HG03280 (cell line): Measurements from ENCODE around the gene MALRD1.

Experiments used
- ATAC-seq: cut with Tn5 transposase; IDR thresholded peaks from one replicate; pipeline ENCODE4 v1.9.1; 2021; ENCODE audit warnings: mild to moderate bottlenecking, moderate library complexity; ENCODE audit not compliant: unreplicated experiment

The MALRD1 gene

GRCh38 chr10:19570120-19570519 lies 521.5 kb downstream of the MALRD1 start:
- ATAC-seq, result no peak

- ATAC-seq, result no peak
Observed at GRCh38 chr10:19570991-19571390, 522.4 kb downstream of the MALRD1 start.

- no peak for ATAC-seq
Observed at GRCh38 chr10:19572056-19572455, 523.5 kb downstream of the MALRD1 start.

GRCh38 chr10:19576576-19576975 lies 528.0 kb downstream of the MALRD1 start:
- no peak for ATAC-seq

- ATAC-seq, result no peak
Observed at GRCh38 chr10:19577381-19577780, 528.8 kb downstream of the MALRD1 start.

- no peak for ATAC-seq
Observed at GRCh38 chr10:19577807-19578206, 529.2 kb downstream of the MALRD1 start.

GRCh38 chr10:19578571-19578970 lies 530.0 kb downstream of the MALRD1 start:
- no peak for ATAC-seq

GRCh38 chr10:19579761-19580545 lies 531.4 kb downstream of the MALRD1 start:
- ATAC-seq, result no peak

GRCh38 chr10:19580691-19581090 lies 532.1 kb downstream of the MALRD1 start:
- no peak for ATAC-seq

GRCh38 chr10:19588608-19589007 lies 540.0 kb downstream of the MALRD1 start:
- ATAC-seq, result no peak

- ATAC-seq, result no peak
Observed at GRCh38 chr10:19592276-19592675, 543.7 kb downstream of the MALRD1 start.

GRCh38 chr10:19595212-19595845 lies 546.7 kb downstream of the MALRD1 start:
- ATAC-seq, result no peak

GRCh38 chr10:19605806-19606205 lies 557.2 kb downstream of the MALRD1 start:
- no peak for ATAC-seq

- no peak for ATAC-seq
Observed at GRCh38 chr10:19606968-19607367, 558.4 kb downstream of the MALRD1 start.

GRCh38 chr10:19611775-19612174 lies 563.2 kb downstream of the MALRD1 start:
- no peak for ATAC-seq

GRCh38 chr10:19616966-19617365 lies 568.4 kb downstream of the MALRD1 start:
- no peak for ATAC-seq

- no peak for ATAC-seq
Observed at GRCh38 chr10:19620811-19621210, 572.2 kb downstream of the MALRD1 start.

GRCh38 chr10:19623321-19623720 lies 574.7 kb downstream of the MALRD1 start:
- ATAC-seq, result no peak

GRCh38 chr10:19626156-19626555 lies 577.6 kb downstream of the MALRD1 start:
- ATAC-seq, result no peak

- ATAC-seq, result no peak
Observed at GRCh38 chr10:19628767-19629560, 580.4 kb downstream of the MALRD1 start.

- ATAC-seq, result no peak
Observed at GRCh38 chr10:19629567-19629966, 581.0 kb downstream of the MALRD1 start.

- no peak for ATAC-seq
Observed at GRCh38 chr10:19634163-19634562, 585.6 kb downstream of the MALRD1 start.
